H1 (cell line): ENCODE results near the gene TCF7L2. TPM values are rescaled to one million over a fixed set of nuclear protein-coding genes. Genes with fewer than 3 reads are reported as not detected.
A peak's percentile ranks its signal among the peaks of the same experiment; 100 is the strongest.

Experiments used
- CTCF ChIA-PET: fragments of 300-600 bp; sonication (Branson Sonifier 250); formaldehyde crosslinking; loops from one replicate; lab custom pipeline; 2021; ENCODE audit not compliant: partially characterized antibody; lab: Charles Lee
- POLR2A ChIA-PET: fragments of 300-600 bp; sonication (Branson Sonifier 250); formaldehyde crosslinking; loops from one replicate; lab custom pipeline; 2021; ENCODE audit warnings: inconsistent platforms; ENCODE audit not compliant: partially characterized antibody; lab: Charles Lee
- DNase-seq, 2 experiments: peaks; one replicate each; pipeline versions ENCODE4 v3.0.0 to v3.0.0-alpha.2; 2010 to 2022; ENCODE audit warnings: low spot score in 2 of 2, low read depth in 1 of 2, mixed read lengths in 1 of 2
- FAIRE-seq: peaks from 2 replicates; lab custom pipeline; 2011; peaks lifted over from hg19 to GRCh38; lab: Jason Lieb, UNC
- H2AFZ ChIP-seq: 2 replicates; pipeline ENCODE4 v1.8.1; 2012; ENCODE audit warnings: low read length, inconsistent platforms
- H2AK5ac ChIP-seq: 2 replicates; pipeline ENCODE4 v1.6.1; 2013; ENCODE audit warnings: low read depth, low read length
- H2BK120ac ChIP-seq: replicated peaks from 2 replicates; pipeline ENCODE3; 2013; ENCODE audit warnings: low read depth, low read length, inconsistent platforms
- H2BK12ac ChIP-seq: 2 replicates; pipeline ENCODE4 v1.6.1; 2013; ENCODE audit warnings: low read depth, low read length
- H2BK15ac ChIP-seq: 2 replicates; pipeline ENCODE4 v1.6.1; 2013; ENCODE audit warnings: low read length
- H2BK20ac ChIP-seq: 2 replicates; pipeline ENCODE4 v1.6.1; 2013; ENCODE audit warnings: low read length
- H2BK5ac ChIP-seq: 2 replicates; pipeline ENCODE4 v1.6.1; 2013; ENCODE audit warnings: low read depth, low read length
- H3K14ac ChIP-seq: 2 replicates; pipeline ENCODE4 v1.6.1; 2013; ENCODE audit warnings: inconsistent platforms; ENCODE audit not compliant: insufficient read length
- H3K18ac ChIP-seq: 2 replicates; pipeline ENCODE4 v1.6.1; 2013; ENCODE audit warnings: low read length; ENCODE audit errors: extremely low read depth
- H3K23ac ChIP-seq: 2 replicates; pipeline ENCODE4 v1.6.1; 2013; ENCODE audit warnings: inconsistent platforms; ENCODE audit not compliant: insufficient read length
- H3K23me2 ChIP-seq: 2 replicates; pipeline ENCODE4 v1.6.1; 2013; ENCODE audit warnings: low read depth, low read length
- H3K27ac ChIP-seq: 2 replicates; pipeline ENCODE4 v1.6.1; 2011; ENCODE audit warnings: low read depth, low read length, inconsistent platforms
- H3K27me3 ChIP-seq, 4 experiments: replicated peaks in 1 of 4; 1 replicate in 1 of 4; 2 replicates in 3 of 4; pipeline versions ENCODE4 v1.6.1 to v1.8.1; 2011 to 2013; ENCODE audit warnings: low read length in 3 of 4, mild to moderate bottlenecking in 3 of 4, inconsistent platforms in 2 of 4, mixed read lengths in 2 of 4, moderate library complexity in 1 of 4; ENCODE audit not compliant: control insufficient read depth in 3 of 4, insufficient read depth in 3 of 4; ENCODE audit errors: extremely low read depth in 1 of 4
- H3K36me3 ChIP-seq, 4 experiments: 2 replicates each; pipeline versions ENCODE4 v1.6.1 to v1.8.1; 2011 to 2013; ENCODE audit warnings: mild to moderate bottlenecking in 4 of 4, low read length in 3 of 4, moderate library complexity in 2 of 4, control low read depth in 1 of 4, inconsistent platforms in 1 of 4; ENCODE audit not compliant: insufficient read depth in 4 of 4, control insufficient read depth in 2 of 4
- H3K4ac ChIP-seq: replicated peaks from 2 replicates; pipeline ENCODE3; 2013; ENCODE audit warnings: low read length, low read depth, mixed read lengths, inconsistent platforms; ENCODE audit not compliant: insufficient read length
- H3K4me1 ChIP-seq, 4 experiments: replicated peaks in 1 of 4; 1 replicate in 1 of 4; 2 replicates in 3 of 4; pipeline versions ENCODE4 v1.6.1 to v1.8.1; 2011 to 2013; ENCODE audit warnings: low read length in 3 of 4, inconsistent platforms in 2 of 4, mixed read lengths in 1 of 4; ENCODE audit not compliant: insufficient read depth in 4 of 4, control insufficient read depth in 3 of 4
- H3K4me2 ChIP-seq, 2 experiments: 2 replicates each; pipeline versions ENCODE4 v1.6.1 to v1.8.1; 2011 to 2013; ENCODE audit warnings: low read depth in 2 of 2, low read length in 2 of 2, control low read depth in 1 of 2, inconsistent platforms in 1 of 2, mild to moderate bottlenecking in 1 of 2; ENCODE audit not compliant: insufficient read depth in 1 of 2
- H3K4me3 ChIP-seq, 4 experiments: fragments of 200-600, 300-600 bp in 1 of 4; sonication (generic), shearing (Covaris generic), sonication (Bioruptor Twin) in 1 of 4; 2 replicates each; pipeline versions ENCODE4 v1.5.1 to v1.8.1; 2011 to 2016; ENCODE audit warnings: low read length in 4 of 4, low read depth in 3 of 4, control low read depth in 2 of 4, inconsistent platforms in 2 of 4, mild to moderate bottlenecking in 2 of 4, mixed read lengths in 1 of 4, moderate library complexity in 1 of 4; ENCODE audit not compliant: insufficient read depth in 2 of 4; ENCODE audit errors: extremely low read depth in 1 of 4
- H3K56ac ChIP-seq: replicated peaks from 2 replicates; pipeline ENCODE3; 2013; ENCODE audit warnings: low read depth, mild to moderate bottlenecking, mixed read lengths, low read length, inconsistent platforms; ENCODE audit not compliant: insufficient read length
- H3K79me1 ChIP-seq: 2 replicates; pipeline ENCODE4 v1.6.1; 2013; ENCODE audit warnings: low read depth, low read length, control low read depth
- H3K79me2 ChIP-seq, 2 experiments: 2 replicates each; pipeline versions ENCODE4 v1.6.1 to v1.8.1; 2012 to 2013; ENCODE audit warnings: low read length in 2 of 2, mild to moderate bottlenecking in 2 of 2, inconsistent platforms in 1 of 2; ENCODE audit not compliant: insufficient read depth in 2 of 2, control insufficient read depth in 1 of 2
- H3K9ac ChIP-seq, 4 experiments: replicated peaks in 1 of 4; 1 replicate in 1 of 4; 2 replicates in 3 of 4; pipeline versions ENCODE4 v1.6.1 to v1.8.1; 2011 to 2013; ENCODE audit warnings: low read depth in 3 of 4, low read length in 3 of 4, control low read depth in 2 of 4, mild to moderate bottlenecking in 2 of 4, moderate library complexity in 2 of 4, inconsistent platforms in 1 of 4; ENCODE audit errors: extremely low read depth in 1 of 4
- H3K9me3 ChIP-seq, 2 experiments: 2 replicates each; pipeline versions ENCODE4 v1.6.1 to v1.8.1; 2012 to 2013; ENCODE audit warnings: mild to moderate bottlenecking in 2 of 2, moderate library complexity in 2 of 2, control low read depth in 1 of 2, inconsistent platforms in 1 of 2, low read depth in 1 of 2, low read length in 1 of 2, mixed read lengths in 1 of 2; ENCODE audit not compliant: insufficient read depth in 2 of 2
- H4K20me1 ChIP-seq, 2 experiments: replicated peaks in 1 of 2; 2 replicates each; pipeline versions ENCODE3 to v1.8.1; 2011 to 2013; ENCODE audit warnings: inconsistent platforms in 2 of 2, low read length in 2 of 2, mild to moderate bottlenecking in 1 of 2; ENCODE audit not compliant: insufficient read depth in 2 of 2, control insufficient read depth in 1 of 2
- H4K5ac ChIP-seq: 2 replicates; pipeline ENCODE4 v1.6.1; 2013; ENCODE audit warnings: low read length, low read depth, mixed read lengths, inconsistent platforms; ENCODE audit not compliant: insufficient read length
- H4K8ac ChIP-seq: 2 replicates; pipeline ENCODE4 v1.8.0; 2013; ENCODE audit warnings: mild to moderate bottlenecking, moderate library complexity, low read length, inconsistent platforms; ENCODE audit not compliant: insufficient read depth; ENCODE audit errors: extremely low read depth
- H4K91ac ChIP-seq: replicated peaks from 2 replicates; pipeline ENCODE3; 2013; ENCODE audit warnings: low read length, mixed read lengths, inconsistent platforms; ENCODE audit not compliant: insufficient read length
- CEBPB ChIP-seq: IDR thresholded peaks from 2 replicates; pipeline ENCODE4 v1.6.1; 2012; ENCODE audit warnings: low read depth, low read length
- CREB1 ChIP-seq: IDR thresholded peaks from 2 replicates; pipeline ENCODE4 v1.6.1; 2012; ENCODE audit warnings: inconsistent platforms
- HDAC2 ChIP-seq, 2 experiments: fragments of 300-600 bp in 1 of 2; sonication (generic) in 1 of 2; IDR thresholded peaks; 2 replicates each; pipeline ENCODE4 v1.6.1; 2011 to 2012; ENCODE audit warnings: low read depth in 2 of 2, low read length in 2 of 2, mild to moderate bottlenecking in 2 of 2, moderate library complexity in 2 of 2, borderline replicate concordance in 1 of 2, inconsistent platforms in 1 of 2
- MAFK ChIP-seq: IDR thresholded peaks from 2 replicates; pipeline ENCODE4 v1.6.1; 2012; ENCODE audit warnings: low read depth, mild to moderate bottlenecking, improper control_type of control experiment, low read length
- TAF7 ChIP-seq: optimal IDR thresholded peaks from 2 replicates; pipeline ENCODE3; 2011; ENCODE audit warnings: low read depth, mild to moderate bottlenecking, inconsistent platforms, low read length, moderate library complexity, borderline replicate concordance
- WGBS, 2 experiments: shearing (Covaris generic) in 1 of 2; methylation state at CpG; one replicate each; pipeline versions ENCODE4 v1.1.6 to v1.1.7; 2013 to 2015; ENCODE audit warnings: low lambda C conversion rate in 2 of 2, mixed read lengths in 2 of 2, inconsistent platforms in 1 of 2, low coverage in 1 of 2, missing lambda C conversion rate in 1 of 2; ENCODE audit not compliant: insufficient replicate concordance in 2 of 2, insufficient coverage in 1 of 2, insufficient read length in 1 of 2; ENCODE audit errors: extremely low coverage in 1 of 2, missing lambda C conversion rate in 1 of 2; 5-methylcytosine and 5-hydroxymethylcytosine counted together
- polyA plus RNA-seq, 7 experiments: library from polyadenylated mRNA; depleted of rRNA in 3 of 7; stranded (reverse) in 5 of 7; unstranded in 2 of 7; fragments of >200 nt in 5 of 7; fragments of 200-250 nt in 2 of 7; gene quantifications; 1 replicate in 5 of 7; 2 replicates in 1 of 7; 4 replicates in 1 of 7; pipeline versions ENCODE4 v1.2.1 to v1.2.3, GENCODE V29; 2011 to 2013; ENCODE audit warnings: missing spikeins in 2 of 7, mixed read lengths in 2 of 7
- total RNA-seq: library from RNA; stranded (reverse); fragmentation: NEBNext Ultra II Directional; extraction: Animal tissue kit (Norgen Biotek cat#: 25700); gene quantifications from 2 replicates; pipeline ENCODE4 v1.2.1, GENCODE V29; 2021

TCF7L2 gene
- total and polyA plus RNA-seq, 2 of the 8 experiments (the other 6 are each of a cell fraction or from before 2014, with no cell fraction given), result 33.9 to 67.3 TPM

GRCh38 chr10:113080061-113080924 is 130.2 kb downstream of the TCF7L2 start:
- no peak overlapping the region for H3K18ac ChIP-seq
- H3K23ac ChIP-seq, result no peak overlapping the region
- H3K4me3 ChIP-seq, result no peak overlapping the region
- CTCF ChIA-PET, result interaction anchor here (0.7 to 2.9 kb wide), 10 partner anchors 10 to 241 kb away, joined by 3 to 13 read pairs (median 4); no protein-coding TSS in a partner anchor
- no peak overlapping the region for H2BK12ac ChIP-seq
- no peaks in the 10 kb centered on the region for H3K23me2 ChIP-seq
- peaks cover 2 to 22% (median 12%) of the 10 kb centered on the region in 4 experiments; a peak in 6 of 7 replicates for H3K4me1 ChIP-seq
- H3K79me1 ChIP-seq, result peaks cover 21% of the 10 kb centered on the region
- DNase-seq, result no peak
- no peak for FAIRE-seq
- no peak overlapping the region for H2BK5ac ChIP-seq
- peaks cover 8 to 13% of the 10 kb centered on the region in 2 experiments for H4K20me1 ChIP-seq
- H3K14ac ChIP-seq, result no peak overlapping the region
- H3K27me3 ChIP-seq, result no peaks in the 10 kb centered on the region
- H3K36me3 ChIP-seq, result no peaks in the 10 kb centered on the region
- H2AK5ac ChIP-seq, result peak overlapping the region; percentile 99
- H2BK20ac ChIP-seq, result no peak overlapping the region
- POLR2A ChIA-PET, result interaction anchor here (0.7 kb wide), 1 partner anchor 10 kb away, joined by 4 read pairs; no protein-coding TSS in a partner anchor
- TF ChIP-seq MAFK, result no peak
- TF ChIP-seq CEBPB, result peak; percentile 57; the same call in 1 of the 2 replicates
- no peak for TF ChIP-seq HDAC2 (IDR thresholded peaks at IDR 0.05; ENCODE audit: borderline replicate concordance in 1 of 2, low read depth in 2 of 2, low read length in 2 of 2)
- TF ChIP-seq TAF7, result no peak
- TF ChIP-seq CREB1, result no peak
- no peaks in the 10 kb centered on the region for H3K9me3 ChIP-seq
- H4K5ac ChIP-seq, result no peak overlapping the region
- no peak overlapping the region for H2BK15ac ChIP-seq
- peaks cover 5 to 90% of the 10 kb centered on the region in 2 experiments; a peak in 3 of 4 replicates for H3K79me2 ChIP-seq
- no peak overlapping the region for H3K4ac ChIP-seq
- WGBS, 2 experiments, result 78% methylated on average over 8 of the region's 8 CpGs; no CpG with 5 or more reads in 1 of the 2 experiments
- H3K4me2 ChIP-seq, result no peak overlapping the region
- no peak overlapping the region for H3K27ac ChIP-seq
- no peak overlapping the region for H3K56ac ChIP-seq
- H4K8ac ChIP-seq, result no peak overlapping the region
- no peak overlapping the region for H3K9ac ChIP-seq
- H2AFZ ChIP-seq, result no peak overlapping the region
- H4K91ac ChIP-seq, result no peak overlapping the region
- no peak overlapping the region for H2BK120ac ChIP-seq
